HG03139 (cell line): ENCODE data around the gene RHBG.

Experiments used
- ATAC-seq: cut with Tn5 transposase; IDR thresholded peaks from one replicate; pipeline ENCODE4 v1.9.1; 2021; ENCODE audit not compliant: unreplicated experiment

The RHBG gene

DNA sequence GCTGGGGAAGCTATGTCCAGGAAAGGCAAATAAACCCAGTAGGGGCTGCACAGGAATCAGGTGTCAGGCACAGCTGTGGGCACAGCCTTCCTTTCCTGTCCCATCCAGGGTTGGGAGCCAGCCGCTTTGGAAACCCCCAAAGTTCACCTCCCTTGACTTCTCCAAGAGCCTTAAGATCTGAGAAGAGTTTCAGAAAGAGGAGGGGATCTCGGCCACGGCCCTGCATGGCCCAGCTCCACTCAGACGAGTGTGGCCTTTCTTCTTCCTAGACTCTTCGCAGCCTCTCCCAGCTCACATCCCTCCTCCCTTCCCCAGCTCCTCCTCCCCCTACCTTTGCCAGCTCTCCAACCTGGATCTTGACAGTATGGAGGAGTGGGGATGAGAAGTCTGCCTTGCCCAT, 36.7 kb downstream of the RHBG start:
- no peak for ATAC-seq

- ATAC-seq: no peak
Measured at GRCh38 chr1:156406251-156406650, 37.2 kb downstream of the RHBG start.

DNA sequence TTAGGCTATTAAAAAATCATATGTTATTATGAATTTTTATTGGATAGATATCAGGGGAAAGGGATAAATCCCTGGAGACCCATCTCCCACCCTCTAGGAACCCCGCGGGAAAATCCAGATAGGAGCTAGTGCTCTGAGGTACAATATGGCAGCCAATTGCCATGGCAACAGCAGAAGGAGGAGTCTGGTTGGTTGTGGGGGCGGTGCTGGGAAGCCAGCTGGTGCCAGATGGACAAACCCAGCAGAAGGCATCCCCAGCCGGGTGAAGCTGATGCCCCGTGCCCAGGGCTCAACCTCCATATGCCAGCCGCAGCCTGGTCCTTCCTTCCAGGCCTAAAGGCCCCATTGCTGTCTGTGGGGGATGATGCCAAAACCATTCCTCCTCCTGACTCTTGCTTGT, 38.3 kb downstream of the RHBG start:
- no peak for ATAC-seq

DNA sequence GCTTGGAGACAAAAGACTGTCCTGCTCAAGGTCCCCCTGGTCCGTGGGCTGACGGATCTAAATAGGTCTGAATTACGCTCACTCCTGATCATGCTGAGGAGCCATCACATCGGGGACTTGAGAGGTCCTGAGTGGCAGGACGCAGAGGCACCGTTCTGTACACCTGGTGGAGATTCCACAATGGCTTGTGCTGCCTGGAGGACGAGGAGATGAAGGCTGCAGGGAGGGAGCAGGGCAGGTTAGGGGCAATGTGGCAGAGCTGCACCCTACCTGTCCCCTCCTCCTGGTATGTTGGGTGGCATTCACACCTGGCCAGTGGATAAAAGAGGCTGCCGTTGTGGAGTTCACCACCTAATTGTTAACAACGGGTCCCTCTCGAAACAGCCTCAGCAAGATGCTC, 38.7 kb downstream of the RHBG start:
- ATAC-seq: no peak

- ATAC-seq: no peak
Measured at GRCh38 chr1:156409439-156409838, 40.4 kb downstream of the RHBG start.

DNA sequence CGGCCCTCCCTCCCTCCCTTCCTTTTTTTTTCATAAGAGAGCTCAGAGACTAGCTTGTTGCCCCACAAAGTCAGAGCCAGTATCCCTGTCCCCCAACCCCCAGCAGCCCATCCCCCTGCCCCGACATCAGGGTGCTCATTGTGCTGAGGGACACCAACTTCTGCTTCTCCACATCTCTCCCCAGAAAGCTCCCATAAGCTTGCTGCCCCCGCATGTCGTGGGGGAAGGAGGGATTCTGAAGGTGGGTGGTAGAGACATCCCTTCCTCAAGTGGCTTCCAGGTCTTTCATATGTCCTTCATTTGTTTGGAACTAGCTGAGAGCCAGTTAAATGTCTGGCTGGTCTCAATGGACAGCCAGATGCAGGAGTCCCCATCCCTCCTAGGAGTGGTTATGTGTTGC, 41.2 kb downstream of the RHBG start:
- no peak for ATAC-seq

GRCh38 chr1:156410740-156411139, 41.7 kb downstream of the RHBG start:
- ATAC-seq: no peak

DNA sequence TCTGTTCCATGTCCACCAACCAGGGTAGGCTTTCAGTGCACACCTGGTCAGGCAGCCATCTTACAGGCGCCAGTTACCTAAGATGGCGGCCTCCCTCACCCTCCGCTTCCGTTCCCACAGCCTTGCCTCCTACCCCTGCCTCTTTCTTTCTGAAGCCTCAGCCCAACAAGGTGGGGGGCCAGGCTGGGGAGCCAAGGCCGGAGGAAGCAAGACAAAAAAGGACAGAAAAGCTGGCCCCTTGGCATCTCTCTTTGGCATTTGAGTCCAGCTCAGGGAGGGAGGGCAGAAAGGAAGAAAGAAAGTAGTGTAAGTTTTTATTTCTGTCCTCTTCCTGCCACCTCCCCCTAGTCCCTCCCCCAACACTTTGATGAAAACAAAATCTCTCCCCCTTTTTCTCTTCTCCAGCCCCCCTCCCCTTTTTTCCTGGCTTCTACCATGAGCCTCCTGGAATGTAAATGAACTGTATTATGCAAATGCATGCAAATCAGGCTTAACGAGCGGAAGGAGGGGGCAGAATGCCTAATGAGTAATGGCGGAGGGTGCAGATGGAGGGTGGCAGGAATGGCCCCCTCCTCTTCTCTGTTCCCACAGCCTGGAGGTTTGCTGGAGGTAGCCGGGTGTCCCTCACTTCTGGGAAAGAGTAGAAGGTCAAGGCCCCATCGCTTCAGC, 43.8 kb downstream of the RHBG start:
- ATAC-seq: no peak

DNA sequence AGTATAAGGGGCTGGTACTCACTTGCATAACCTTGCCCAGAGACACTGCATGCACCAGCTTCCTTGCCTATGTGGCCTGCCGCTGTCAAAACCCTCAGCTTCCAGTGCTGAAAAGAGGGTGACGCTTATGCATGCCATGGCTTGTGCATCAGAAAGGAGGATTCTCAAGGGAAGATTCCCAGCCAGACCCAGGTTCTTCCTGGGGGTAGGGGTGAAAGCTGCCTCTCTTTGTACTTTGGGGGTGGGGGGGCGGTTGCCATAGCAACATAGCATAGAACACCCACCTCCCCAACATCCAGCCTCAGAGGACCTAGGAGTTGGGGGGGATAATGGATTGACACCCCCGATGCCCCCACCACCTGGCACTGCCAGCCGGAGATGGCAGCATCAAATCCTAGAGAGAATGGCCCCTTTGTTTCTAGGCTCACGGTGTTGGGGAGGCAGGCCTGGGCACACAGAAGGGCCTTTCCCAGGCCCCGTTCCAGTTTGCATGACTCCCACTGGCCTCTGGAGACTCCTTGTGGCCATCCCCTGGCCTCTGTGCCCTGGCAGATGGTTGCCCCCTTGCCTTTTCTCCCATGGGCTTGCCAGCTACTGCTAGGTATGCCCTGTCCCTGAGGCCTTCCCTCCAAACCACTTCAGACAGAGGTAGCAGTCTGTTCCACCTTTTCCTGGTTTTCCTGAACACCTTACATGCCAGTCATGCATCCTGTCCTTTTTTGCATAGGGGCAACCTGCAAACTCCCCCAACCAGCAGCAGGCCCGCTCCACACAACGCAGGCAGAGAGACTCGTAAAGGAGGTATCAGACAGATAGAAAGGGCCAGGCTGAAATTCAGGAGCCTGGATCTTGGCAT, 44.6 kb downstream of the RHBG start:
- no peak for ATAC-seq

- no peak for ATAC-seq
Measured at GRCh38 chr1:156414461-156415064, 45.6 kb downstream of the RHBG start.

GRCh38 chr1:156416993-156417392, 48.0 kb downstream of the RHBG start:
- no peak for ATAC-seq

- ATAC-seq: no peak
Measured at GRCh38 chr1:156417401-156418020, 48.5 kb downstream of the RHBG start.

DNA sequence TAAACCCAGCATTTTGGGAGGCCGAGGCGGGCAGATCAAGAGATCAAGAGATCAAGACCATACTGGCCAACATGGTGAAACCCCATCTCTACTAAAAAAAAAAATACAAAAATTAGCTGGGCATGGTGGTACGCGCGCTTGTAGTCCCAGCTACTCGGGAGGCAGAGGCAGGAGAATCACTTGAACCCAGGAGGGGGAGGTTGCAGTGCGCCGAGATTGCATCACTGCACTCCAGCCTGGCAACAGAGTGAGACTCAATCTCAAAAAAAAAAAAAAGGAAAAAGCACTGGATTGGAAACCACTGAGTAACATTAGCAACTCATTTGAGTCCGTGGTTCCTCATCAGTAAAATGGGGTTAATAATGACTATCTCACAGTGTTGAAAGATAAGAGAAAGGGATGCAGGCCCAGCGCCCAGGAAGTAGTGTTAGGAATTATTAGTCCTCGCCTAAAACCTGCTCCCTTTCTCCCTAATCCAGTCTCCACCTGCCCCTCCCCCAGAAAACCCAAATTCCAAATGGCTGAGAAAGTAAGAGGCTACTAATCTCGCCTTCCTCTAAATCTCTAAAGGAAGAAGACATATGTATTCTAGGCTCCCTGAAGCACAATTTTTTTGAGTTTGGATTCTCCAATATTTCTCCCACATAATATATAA, 49.5 kb downstream of the RHBG start:
- no peak for ATAC-seq

GRCh38 chr1:156419854-156420204, 50.8 kb downstream of the RHBG start:
- no peak for ATAC-seq

DNA sequence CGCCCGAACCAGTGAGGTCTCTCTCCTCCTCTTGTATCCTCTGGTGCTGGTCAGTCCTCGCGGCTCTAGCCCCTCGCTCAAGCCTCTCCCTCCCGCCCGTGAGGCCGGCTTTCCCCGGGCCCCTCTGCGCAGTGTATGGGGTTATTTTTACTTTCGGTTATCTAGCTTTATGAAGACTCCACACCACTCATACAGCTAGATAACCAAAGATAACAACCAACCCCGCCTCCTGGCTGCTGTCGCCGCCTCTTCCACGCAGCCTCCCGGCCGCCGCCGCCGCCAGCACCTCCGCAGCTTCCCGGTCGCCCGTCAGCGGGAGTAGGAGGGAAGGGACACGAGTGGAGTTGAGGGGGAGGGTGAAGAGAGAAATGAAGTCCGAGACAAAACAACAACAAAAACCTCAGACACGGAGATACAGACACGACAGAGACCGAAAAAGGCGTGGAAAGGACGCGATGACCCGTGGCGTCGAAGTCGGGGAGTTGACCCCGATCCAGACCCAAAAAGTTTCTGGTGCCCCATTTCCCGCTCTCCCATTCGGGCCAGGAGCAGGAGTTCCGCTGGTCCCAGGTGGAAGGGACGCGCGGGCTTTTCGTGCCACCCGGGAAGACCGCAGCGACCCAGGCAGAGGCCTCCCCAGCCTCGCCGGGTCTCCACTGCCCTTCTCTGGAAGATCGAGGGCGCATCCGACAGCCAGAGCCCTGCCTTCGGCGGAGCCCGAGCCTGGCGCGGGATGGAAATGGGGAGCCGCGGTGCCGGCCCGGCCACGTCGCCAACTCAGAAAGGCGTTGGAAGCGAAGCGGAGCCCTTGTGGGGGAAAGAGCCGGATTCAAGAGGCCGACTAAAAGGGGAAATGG, 51.4 kb downstream of the RHBG start:
- no peak for ATAC-seq

GRCh38 chr1:156421062-156421938, 52.3 kb downstream of the RHBG start:
- no peak for ATAC-seq

DNA sequence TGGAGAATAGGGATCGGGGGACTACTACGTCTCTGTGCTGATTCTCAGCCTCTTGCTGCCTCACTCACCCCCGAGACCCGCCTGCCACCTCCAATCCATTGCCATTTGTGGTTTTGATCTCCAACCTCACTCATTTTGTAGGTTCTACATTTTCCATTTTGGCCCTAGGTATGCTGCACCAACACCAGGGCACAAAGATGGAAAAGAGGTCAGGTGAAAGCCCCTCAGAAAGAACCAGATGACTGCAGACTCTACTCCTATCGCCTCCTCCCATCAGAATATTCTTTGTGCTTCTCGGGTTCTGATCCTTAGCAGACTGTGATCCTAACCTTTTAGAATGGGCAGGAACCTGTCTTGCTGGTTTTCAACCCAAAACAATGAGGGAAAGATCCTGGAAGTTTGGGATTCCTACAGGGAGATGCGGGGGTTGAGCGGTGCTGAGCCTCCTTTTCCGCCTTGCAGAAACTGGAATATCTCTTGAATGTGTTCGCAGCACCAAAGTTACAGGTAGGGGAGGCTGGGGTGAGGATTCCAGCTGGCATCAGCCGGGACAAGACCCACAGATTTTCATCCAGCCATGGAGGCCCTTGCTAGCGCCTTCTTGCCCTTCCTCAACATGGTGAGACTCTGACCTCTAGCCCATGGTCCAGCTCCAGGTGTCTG, 53.1 kb downstream of the RHBG start:
- ATAC-seq: no peak

DNA sequence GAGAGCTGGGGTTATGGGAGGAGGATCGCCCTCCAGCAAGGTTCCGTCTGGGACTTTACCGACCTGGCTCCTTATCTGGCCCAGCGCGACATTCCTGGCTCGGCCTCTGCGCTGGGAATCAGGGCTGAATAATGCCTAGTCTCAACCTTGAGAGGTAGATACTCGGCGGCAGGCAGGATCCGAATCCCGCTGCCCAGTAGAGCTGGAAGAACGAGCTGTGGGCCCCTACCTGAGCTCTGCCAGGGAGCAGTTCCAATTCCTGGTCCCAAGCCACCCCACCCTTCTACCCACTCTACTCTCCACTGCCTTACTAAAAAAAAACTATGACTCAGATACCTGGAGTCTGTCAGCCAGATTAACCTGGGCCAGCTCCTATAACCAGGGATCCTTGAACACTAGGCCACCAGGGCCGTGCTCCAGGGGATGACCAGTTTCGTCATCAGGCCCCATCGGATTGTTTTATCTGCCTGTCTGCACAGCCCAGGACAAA, 53.6 kb downstream of the RHBG start:
- ATAC-seq: no peak
